A549 treated with AZD9567 at 1 μM for 4 hours (cell line): ENCODE results near the gene CALHM5. TPM values are rescaled to one million over a fixed set of nuclear protein-coding genes. Genes with fewer than 3 reads are reported as not detected.

Experiments
- total RNA-seq: library from RNA; stranded (reverse); fragments of 200-300 nt; extraction: Qiagen RNA extraction; gene quantifications from 5 replicates; pipeline ENCODE4 v1.2.3, GENCODE V29; 2022; ENCODE audit not compliant: insufficient read depth

Gene CALHM5, protein sequence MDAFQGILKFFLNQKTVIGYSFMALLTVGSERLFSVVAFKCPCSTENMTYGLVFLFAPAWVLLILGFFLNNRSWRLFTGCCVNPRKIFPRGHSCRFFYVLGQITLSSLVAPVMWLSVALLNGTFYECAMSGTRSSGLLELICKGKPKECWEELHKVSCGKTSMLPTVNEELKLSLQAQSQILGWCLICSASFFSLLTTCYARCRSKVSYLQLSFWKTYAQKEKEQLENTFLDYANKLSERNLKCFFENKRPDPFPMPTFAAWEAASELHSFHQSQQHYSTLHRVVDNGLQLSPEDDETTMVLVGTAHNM
- total RNA-seq: 0.02 to 0.04 TPM (median 0.03 TPM) in 4 of 5 replicates, not detected in the other

GRCh38 chr6:116511424-116512110, at the start of gene CALHM5:
Gene CALHM5 (plus strand): TSS chr6:116511639. CDS start chr6:116511697, 58 bp downstream.

DNA sequence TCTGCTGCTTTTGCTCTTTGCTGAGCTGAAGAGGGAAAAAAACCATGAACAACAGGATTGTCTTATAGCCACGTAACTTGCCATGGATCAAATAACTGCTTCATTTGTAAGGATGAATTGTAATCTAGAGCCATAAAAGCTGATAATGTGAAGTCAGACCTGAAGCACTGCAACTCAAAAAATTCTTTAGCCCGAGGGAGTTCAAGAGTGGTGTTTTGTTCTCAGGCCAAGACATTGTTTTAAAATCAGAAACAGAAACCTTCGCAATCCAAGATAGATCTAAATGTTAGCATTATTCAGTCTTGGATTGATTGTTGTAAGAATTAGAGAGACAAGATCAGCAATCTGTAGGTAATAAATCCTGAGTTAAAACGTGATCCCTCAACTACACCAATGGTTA, 34.2 kb downstream of the CALHM5 start, which contains the start of gene TRAPPC3L:
TSS of gene TRAPPC3L (minus strand) at position 34 of the 400 bp plus-strand sequence. CDS start 170 bp downstream, outside the sequence.

DNA sequence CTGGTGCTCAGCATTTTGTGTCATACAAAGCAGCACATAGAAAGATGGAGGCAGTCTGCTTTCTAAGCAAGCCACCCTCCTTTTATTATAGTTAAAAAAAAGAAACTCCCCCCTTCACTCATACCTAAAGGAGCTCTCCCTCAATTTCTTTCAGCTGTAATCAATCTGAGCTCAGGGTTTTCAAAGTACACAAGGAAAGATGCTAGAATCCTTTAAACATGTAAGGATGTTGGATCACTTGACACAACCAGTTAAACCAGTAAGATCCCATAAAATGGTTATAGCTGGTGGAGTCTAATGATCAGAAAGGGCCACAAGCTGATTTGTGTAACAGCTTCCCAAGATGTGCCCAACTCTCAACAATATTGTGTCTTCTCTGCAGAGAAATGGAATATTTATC, 42.0 kb downstream of the CALHM5 start, which contains the start of gene CALHM4:
TSS of gene CALHM4 (plus strand) at position 301 of the 400 bp plus-strand sequence. CDS start at position 344, 43 bp downstream.

DNA sequence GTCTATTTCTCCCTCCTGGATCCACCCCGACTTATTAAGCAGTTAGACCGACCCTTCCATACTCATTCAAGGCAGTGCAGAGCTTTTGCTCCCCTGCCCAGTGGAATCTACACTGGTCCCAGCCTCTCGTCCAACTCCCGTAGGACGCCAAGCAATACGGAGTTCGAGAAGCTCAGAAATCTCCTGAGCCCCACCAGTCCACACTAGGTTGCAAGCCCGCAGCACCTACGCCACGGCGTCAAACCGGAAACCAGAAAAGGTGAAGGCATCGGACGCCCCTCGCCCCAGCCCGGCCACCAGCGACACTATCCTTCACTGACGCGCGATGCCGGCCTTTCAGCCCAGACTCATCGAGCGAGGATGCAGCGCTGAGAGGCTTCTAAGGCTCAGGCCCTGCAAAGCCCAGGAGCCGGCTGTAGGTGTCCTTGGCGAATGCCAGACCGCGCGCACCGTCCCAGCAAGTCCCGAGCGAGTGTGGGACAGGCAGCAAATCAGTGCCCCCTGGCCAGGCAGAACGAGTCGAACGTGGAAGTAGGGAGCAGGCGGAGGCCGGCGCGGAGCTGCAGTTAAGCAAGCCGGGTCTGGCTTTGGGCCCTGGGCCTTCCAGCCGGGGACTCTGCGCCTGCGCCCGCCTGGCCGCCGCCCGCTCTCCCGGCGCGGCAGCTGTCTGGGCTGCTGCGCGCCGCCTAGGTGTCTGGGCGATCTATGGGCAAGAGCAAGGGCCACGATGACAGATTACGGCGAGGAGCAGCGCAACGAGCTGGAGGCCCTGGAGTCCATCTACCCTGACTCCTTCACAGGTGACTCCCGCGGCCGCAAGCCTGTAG, 59.6 kb downstream of the CALHM5 start, which contains the start of gene RWDD1:
TSS of gene RWDD1 (plus strand) at position 649 of the 827 bp plus-strand sequence. CDS start at position 728, 79 bp downstream.

Other genes with a start within 250 kb of the CALHM5 start
- gene TSPYL1, start 231.7 kb upstream of the CALHM5 start, total RNA-seq: 26.3 to 29.5 TPM (median 28.8 TPM) in 5 replicates
- gene DSE, start 140.7 kb upstream of the CALHM5 start, total RNA-seq: 12.0 to 17.0 TPM (median 13.7 TPM) in 5 replicates
- gene CALHM6, start 50.3 kb upstream of the CALHM5 start, total RNA-seq: 0.29 TPM in 1 of 5 replicates, not detected in the others
- gene TRAPPC3L, start 34.0 kb downstream of the CALHM5 start, total RNA-seq: not detected in 5 replicates
- 0.07 TPM in 1 of 5 replicates, not detected in the others for gene CALHM4, start 42.1 kb downstream of the CALHM5 start, total RNA-seq
- 23.4 to 37.7 TPM (median 36.3 TPM) in 5 replicates for gene RWDD1, start 59.9 kb downstream of the CALHM5 start, total RNA-seq
- 0.11 to 0.24 TPM (median 0.17 TPM) in 4 of 5 replicates, not detected in the other for gene RSPH4A, start 104.8 kb downstream of the CALHM5 start, total RNA-seq
- 6.9 to 13.9 TPM (median 7.5 TPM) in 5 replicates for gene ZUP1, start 157.1 kb downstream of the CALHM5 start, total RNA-seq
- gene KPNA5, start 169.6 kb downstream of the CALHM5 start, total RNA-seq: 1.1 to 2.0 TPM (median 1.8 TPM) in 5 replicates